ENCODE data around the gene COMMD1.
"Not testable (repeated sequence)": the region's sequence is repeated elsewhere in the genome, so short reads cannot be mapped to it uniquely, and the experiment has no call there.

The COMMD1 gene

DNA sequence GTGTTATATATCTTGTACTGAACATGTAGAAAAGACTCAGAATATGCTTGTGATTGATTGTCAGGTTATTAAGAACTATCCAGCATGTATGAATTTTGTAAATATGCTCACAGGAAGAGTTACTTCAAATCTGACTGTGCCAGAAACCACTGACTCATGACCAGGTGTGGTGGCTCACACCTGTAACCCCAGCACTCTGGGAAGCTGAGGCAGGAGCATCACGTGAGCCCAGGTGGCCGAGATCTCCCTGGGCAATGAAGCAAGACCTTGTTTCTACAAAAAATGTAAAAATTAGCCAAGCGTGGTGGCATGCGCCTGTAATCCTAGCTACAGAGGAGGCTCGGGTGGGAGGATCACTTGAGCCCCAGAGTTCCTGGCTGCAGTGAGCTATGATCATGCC lies 126.6 kb downstream of the COMMD1 start:
- no peak for DNase-seq

DNA sequence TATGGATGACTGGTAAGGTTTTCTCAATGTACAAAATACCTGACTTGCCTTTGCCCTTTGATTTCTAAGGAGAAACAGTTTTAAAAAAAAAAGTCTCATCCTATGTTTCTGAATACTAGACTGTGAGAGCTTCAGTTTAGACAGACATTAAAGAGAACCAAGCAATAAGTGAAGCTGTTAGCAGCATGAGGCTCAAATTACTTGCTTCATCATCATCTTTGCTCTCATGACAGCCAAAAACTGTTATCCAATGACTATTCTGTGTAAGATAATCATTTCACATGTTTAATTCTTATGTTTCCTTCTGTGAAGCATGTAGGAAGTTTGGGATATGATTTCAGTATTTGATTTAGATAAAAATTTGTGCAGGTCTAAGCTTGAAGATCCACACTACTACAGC lies 129.2 kb downstream of the COMMD1 start:
- no peak for DNase-seq

- no peak for DNase-seq
Observed at GRCh38 chr2:62036229-62036628, 130.8 kb downstream of the COMMD1 start.

GRCh38 chr2:62036761-62037250 lies 131.3 kb downstream of the COMMD1 start:
- no peak for DNase-seq

GRCh38 chr2:62038975-62039771 lies 133.7 kb downstream of the COMMD1 start:
- peak; percentile 80 for DNase-seq

DNA sequence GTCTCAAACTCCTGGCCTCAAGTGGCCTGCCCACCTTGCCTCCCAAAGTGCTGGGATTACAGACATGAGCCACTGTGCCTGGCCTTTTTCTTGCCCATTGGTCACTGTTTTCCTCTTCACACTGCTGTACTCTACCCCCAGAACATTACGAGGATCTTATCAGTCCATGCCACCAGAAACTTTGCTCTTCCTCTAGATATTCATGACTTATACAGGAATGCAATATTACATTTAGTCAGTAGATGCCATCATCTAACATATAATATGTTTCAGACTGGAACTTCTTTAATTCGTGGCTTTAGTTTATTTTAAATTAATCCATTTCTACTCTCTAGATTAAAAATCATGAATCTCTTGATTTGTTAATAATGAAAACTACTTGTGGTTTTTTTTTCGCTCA lies 135.5 kb downstream of the COMMD1 start:
- no peak for DNase-seq

DNA sequence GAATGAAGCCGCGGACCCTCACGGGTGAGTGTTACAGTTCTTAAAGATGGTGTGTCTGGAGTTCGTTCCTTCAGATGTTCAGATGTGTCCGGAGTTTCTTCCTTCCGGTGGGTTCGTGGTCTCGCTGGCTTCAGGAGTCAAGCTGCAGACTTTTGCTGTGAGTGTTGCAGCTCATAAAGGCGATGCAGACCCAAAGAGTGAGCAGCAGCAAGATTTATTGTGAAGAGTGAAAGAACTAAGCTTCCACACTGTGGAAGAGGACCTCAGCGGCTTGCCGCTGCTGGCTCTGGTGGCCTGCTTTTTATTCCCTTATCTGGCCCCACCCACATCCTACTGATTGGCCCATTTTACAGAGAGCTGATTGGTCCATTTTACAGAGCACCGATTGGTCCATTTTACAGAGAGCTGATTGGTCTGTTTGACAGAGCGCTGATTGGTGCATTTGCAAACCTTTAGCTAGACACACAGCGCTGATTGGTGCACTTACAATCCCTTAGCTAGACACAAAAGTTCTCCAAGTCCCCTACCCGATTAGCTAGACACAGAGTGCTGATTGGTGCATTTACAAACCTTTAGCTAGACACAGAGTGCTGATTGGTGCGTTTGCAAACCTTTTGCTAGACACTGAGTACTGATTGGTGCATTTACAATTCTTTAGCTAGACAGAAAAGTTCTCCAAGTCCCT lies 136.4 kb downstream of the COMMD1 start:
- DNase-seq, result not testable (repeated sequence)

- DNase-seq, result no peak
Observed at GRCh38 chr2:62042400-62042799, 136.9 kb downstream of the COMMD1 start.

DNA sequence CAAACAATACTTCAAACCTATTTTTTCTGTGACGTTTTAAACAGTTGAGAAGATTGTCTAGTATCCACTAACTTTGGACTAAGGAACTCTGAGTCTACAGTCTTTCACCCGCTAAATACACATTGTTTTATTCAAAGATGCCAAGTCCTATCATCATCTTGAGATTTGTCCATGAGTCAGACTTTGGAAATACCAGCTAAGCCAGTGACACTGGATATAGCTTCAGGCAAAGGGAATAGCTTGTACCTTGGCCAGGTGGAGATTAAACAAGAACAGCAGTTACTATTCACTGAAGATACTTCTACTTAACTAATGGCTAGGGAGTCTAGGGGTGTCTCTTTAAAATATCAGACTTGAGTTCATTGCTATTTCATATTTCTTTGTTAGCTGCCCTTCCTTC lies 137.5 kb downstream of the COMMD1 start:
- DNase-seq, result no peak

GRCh38 chr2:62045017-62045543 lies 139.6 kb downstream of the COMMD1 start:
- DNase-seq, result no peak

- DNase-seq, result no peak
Observed at GRCh38 chr2:62046141-62046540, 140.7 kb downstream of the COMMD1 start.

- no peak for DNase-seq
Observed at GRCh38 chr2:62050456-62051045, 145.1 kb downstream of the COMMD1 start.

DNA sequence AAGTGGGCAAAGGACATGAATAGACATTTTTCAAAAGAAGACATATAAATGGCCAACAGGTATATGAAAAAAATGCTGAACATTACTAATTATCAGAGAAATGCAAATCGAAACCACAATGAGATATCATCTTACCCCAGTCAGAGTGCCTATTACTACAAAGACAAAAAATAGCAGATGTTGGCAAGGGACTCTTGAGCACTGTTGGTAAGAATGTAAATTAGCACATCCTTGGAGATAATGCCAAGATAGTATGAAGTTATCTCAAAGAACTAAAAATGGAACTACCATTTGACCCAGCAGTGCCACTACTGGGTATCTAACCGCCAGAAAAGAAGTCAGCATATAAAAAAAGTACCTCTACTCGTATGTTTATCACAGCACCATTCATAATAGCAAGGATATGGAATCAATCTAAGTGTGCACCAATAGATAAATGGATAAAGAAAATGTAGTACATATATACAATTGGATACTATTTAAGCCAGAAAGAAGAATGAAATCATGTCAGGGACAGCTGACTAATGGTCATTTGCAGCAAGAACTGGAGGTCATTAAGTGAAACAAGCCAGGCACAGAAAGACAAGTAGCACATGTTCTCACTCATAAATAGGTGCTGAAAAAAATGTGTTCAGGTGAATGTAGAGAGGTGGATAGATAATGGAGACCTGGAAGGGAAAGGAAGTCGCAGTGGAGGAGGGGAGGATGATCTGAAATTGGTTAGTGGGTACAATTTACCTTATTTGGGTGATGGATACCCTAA lies 148.7 kb downstream of the COMMD1 start:
- DNase-seq, result no peak

- DNase-seq, result peak; percentile 27
Observed at GRCh38 chr2:62054916-62055450, 149.5 kb downstream of the COMMD1 start.

GRCh38 chr2:62055724-62056336 lies 150.4 kb downstream of the COMMD1 start:
- peak; percentile 17 for DNase-seq

- no peak for DNase-seq
Observed at GRCh38 chr2:62056341-62056740, 150.9 kb downstream of the COMMD1 start.

GRCh38 chr2:62065243-62065642 lies 159.8 kb downstream of the COMMD1 start:
- no peak for DNase-seq

DNA sequence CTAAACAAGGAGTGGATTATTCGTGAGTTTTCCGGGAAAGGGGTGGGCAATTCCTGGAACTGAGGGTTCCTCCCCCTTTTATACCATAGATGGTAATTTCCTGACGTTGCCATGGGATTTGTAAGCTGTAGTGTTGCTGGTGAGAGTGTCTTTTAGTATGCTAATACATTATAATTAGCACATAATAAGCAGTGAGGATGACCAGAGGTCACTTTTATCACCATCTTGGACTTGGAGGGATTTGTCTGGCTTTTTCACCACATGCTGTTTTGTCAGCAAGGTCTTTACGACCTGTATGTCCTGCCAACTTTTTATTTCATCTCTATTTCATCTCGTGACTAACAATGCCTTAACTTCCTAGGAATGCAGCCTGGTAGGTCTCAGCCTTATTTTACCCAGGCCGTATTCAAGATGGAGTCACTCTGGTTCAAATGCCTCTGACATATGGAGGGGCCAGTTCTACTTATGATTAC lies 165.7 kb downstream of the COMMD1 start:
- no peak for DNase-seq

DNA sequence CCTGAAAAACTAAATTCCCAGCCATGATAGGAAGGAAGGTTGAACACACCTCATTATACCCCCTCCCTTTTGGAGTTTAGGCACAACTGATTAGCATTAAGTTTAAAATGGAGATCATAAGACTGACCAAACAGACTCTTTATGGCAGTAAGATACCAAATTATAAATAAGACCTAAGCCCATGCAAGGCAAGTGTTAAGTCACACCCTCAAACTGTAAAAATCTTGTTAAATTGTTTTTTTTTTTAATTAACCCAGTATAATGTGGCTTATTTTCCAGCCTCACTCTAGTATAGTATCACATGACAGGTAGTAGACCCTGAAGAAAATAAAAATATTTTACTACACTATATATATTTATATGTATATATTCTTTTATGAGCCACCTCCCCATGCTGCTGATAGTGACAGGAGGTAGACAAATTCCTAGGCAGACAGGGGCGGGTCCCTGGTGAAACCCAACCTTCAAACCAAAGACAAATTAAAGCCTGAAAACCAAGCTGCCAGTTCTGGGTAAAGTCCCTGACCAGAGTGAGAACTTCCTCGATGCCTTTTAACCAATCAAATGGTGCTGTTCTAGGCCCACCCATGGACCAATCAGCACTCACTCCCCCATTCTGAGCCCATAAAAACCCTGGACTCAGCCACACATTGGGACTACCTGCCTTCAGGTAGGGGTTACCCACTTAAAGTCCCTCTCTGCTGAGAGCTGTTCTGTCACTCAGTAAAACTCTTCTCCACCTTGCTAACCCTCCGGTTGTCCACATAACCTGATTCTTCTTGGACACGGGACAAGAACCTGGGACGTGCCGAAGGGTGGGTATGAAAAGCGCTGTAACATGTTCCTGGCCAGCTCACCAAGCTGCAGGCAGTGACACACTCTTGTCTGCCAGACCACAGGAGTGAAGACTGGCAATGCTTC lies 166.5 kb downstream of the COMMD1 start:
- no peak for DNase-seq

- no peak for DNase-seq
Observed at GRCh38 chr2:62074233-62074632, 168.8 kb downstream of the COMMD1 start.
